GM12872 (cell line): ENCODE data around the gene ESPNL.

Experiments used
- TF ChIP-seq, protein P1 (sequence below): IDR thresholded peaks from 3 replicates; pipeline ENCODE4 v1.5.1; 2011; ENCODE audit warnings: low read depth, mild to moderate bottlenecking, low read length, moderate library complexity; ENCODE audit not compliant: insufficient read depth

Gene ESPNL

DNA sequence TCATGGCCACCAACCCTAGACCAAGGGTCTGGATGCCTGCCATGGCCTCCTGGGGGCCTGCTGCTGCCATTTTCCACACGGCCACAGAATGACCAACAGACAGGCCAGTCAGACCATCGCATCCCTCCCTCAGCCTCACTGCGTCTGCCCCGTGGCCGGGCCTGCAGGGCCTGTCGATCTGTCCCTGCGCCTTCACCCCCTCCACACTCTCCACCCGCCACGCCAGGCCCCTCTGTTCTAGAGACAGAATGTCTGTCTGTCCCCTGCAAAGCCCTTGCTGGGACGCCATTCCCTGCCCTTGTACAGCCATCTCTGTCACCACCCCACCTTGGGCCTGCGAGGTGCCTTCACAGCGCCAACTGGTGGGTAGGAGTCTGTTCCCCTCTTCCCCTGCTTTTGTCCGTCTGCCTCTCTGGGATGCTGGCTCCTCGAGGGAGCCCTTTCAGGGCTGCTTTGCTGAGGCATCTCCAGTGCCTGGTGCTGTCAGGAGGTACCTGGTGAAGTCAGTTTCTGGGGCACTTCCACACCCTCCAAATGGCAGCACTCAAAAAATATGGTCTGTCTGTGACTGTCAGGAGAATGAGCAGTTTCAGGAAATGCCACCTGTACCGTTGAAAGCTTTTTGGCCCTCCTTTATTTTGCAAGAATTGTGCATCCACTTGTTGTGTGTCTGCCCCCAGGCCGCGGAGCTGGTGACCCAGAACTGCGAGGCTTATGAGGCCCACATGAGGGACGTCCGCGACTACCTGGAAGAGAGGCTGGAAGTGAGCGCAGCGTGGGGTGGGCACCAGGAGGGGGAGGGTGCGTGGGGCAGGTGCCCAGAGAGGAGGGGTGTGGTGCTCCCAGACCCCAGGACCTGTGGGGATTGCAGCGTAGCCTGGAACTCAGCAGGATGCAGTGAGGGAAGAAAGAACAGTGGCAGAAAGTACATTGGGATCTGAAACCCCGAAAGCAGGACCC lies 6.7 kb upstream of the ESPNL start:
- TF ChIP-seq, protein P1, sequence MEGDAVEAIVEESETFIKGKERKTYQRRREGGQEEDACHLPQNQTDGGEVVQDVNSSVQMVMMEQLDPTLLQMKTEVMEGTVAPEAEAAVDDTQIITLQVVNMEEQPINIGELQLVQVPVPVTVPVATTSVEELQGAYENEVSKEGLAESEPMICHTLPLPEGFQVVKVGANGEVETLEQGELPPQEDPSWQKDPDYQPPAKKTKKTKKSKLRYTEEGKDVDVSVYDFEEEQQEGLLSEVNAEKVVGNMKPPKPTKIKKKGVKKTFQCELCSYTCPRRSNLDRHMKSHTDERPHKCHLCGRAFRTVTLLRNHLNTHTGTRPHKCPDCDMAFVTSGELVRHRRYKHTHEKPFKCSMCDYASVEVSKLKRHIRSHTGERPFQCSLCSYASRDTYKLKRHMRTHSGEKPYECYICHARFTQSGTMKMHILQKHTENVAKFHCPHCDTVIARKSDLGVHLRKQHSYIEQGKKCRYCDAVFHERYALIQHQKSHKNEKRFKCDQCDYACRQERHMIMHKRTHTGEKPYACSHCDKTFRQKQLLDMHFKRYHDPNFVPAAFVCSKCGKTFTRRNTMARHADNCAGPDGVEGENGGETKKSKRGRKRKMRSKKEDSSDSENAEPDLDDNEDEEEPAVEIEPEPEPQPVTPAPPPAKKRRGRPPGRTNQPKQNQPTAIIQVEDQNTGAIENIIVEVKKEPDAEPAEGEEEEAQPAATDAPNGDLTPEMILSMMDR: no peak

DNA sequence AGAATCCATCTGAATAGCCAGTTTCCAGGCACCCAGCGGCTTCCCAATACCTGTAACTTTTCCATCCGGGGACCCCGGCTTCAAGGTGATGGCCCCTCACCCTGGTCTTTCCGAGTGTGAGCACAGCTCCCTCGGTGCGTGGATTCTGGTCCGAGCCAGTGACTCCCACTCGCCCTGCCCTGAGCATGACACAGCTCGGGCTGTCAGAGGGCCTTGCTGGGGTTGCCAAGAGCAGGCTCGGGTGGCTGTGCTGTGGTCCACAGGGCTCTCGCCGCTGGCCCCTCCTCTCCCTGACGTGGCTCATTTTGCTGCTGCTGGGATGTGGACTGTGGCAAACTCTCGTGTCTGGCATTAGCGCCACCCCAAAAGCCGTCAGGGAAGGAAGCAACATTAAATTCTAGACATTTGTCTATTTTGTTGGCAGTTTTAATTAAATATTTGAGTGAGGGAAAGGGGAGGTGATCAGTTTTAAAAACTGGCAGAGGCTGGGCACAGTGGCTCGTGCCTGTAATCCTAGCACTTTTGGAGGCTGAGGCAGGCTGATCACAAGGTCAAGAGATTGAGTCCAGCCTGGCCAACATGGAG lies 5.6 kb upstream of the ESPNL start:
- TF ChIP-seq, protein P1: no peak

DNA sequence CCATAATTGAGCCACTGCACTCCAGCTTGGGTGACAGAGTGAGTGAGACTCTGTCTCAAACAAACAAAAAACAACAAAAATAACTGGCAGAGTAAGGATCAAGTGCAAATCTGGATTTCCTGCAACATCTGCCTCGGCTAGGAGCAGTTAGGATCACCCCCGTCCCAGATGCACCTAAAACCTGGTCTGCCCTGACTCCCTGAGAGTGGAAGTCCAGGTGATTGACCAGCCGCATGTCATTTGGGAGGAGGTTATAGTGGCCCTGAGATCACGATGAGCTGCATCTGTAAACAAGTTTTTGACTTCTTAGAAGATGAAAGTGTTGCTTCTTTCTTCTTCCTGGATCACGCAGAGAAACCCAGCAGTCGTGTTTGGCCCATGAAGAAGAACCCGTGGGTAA lies 5.0 kb upstream of the ESPNL start:
- TF ChIP-seq, protein P1: no peak

DNA sequence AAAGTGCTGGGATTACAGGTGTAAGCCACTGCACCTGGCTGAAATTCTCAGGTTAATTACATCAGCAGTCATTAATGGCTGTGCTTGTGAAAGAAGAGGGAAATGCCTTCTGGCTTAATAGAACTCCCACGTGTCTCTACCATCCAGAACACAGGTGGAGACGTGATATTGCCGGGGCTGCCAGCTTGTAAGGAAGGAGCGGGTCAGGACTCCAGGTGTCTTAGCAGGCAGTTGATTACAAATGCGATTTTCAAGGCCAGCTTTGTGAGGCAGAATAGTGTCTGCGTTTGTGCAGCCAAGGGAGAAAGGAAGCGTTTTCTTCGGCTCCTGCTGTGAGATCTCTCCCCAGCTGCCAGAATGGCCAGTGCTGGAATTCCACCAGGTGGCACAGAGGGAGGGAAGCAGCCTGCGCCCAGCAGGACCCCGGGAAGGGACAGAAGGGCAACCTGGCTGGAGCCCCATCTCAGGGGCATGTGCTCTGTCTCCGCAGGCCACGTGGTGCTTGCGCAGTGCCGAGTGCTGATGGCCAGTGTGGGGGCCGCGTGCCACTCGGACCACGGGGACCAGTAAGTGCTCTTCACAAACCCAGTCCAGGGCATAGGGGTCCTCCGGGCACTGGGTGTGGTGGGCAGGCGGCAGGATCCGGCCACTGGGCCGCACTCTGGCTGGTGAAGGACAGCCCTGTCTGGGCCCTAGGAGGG lies 3.7 kb upstream of the ESPNL start:
- TF ChIP-seq, protein P1: no peak

DNA sequence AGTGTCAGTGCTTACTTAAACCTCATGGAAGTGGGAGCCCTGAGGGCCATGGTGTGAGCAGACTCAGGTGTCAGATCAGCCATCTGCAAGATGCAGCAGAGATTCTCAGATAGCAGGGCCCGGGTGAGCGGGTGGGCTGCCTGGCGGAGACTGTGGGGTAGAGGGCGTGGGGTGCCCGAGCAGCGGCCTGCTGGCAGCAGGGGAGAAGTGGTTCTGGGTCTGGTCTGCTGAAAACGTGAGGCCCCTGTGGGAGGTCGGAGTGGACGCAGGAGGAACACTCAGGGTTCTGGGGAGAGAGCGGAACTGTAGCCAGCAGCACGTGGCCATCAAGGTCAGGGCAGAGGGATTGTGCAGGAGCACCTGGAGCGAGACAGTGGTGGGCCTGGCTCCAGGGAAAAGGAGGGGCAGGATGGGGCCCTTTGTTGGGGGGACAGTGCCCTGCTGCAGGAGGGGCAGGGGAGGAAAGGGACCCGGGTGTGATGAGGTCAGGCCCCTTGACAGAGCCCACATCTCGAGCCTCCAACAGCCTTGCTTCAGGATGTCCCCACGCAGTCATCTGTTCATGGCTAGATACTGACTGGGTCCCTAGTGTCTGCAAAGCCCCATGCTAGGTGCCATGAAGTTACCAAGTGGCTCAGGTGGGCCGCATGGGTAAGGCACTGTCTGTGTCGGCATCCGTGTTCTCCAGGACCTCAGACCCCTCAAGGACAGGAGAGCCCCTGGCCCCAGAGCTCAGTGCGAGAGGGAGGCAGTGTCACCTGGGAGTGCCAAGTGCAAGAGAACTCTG lies 2.7 kb upstream of the ESPNL start:
- TF ChIP-seq, protein P1: no peak

DNA sequence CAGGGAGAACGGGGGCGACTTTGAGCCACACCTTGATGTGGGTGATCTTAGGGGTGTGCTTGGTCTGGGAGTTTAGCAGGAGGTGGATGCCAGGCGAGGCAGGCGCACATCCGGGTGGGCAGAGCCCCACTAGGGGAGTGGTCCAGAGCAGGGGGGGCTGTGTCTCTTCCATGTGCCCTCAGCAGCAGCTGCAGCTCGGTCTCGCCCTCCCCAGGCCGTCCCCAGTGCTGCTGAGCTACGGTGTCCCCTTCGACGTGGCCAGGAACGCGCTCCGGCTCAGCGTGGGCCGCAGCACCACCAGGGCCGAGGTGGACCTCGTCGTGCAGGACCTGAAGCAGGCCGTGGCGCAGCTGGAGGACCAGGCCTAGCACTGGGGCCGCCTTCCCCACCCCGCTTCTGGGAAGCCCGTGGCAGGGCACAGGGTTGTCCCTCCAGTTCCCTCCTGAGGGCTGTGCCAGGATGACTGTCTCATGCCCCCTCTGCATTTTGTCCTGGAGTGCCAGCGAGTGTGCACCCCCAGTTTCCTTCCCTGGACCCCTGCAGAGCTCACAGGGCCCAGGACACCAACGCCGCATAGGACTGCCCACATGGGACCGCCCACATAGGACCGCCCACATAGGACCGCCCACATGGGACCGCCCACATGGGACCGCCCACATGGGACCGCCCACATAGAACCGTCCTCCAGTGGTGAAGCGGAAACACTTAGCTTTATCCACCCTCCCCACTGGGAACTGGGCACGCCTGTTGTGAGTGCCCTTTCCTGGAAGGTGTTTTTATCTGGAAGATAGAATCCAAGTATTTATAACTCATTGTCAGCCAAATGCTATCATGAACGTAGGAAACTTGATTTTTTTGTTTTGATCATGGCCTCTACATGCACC lies 1.9 kb upstream of the ESPNL start:
- TF ChIP-seq, protein P1: no peak
